ENCODE measurements around the gene TMTC3. TPM values are rescaled to one million over a fixed set of nuclear protein-coding genes. Genes with fewer than 3 reads are reported as not detected.

The TMTC3 gene
- total and polyA plus RNA-seq, 2 of the 4 experiments (the other 2 are of a cell fraction): 3.7 to 44.3 TPM

DNA sequence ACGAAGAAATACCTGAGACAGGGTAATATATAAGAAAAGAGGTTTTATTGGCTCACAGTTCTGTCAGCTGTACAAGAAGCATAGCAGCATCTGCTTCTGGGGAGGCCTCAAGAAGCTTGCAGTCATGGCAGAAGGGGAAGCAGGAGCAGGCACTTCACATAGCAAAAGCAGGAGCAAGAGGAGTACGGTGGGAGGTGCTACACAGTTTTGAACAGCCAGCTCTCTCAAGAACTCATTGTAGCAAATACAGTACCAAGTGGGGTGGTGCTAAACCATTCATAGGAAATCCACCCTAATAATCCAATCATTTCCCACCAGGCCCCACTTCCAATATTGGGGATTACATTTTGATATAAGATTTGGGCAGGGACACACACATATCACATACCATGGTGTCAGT is 8.0 kb downstream of the TMTC3 start:
- Histone ChIP-seq H4K91ac (ENCODE audit: insufficient read depth, low read depth, low read length) (no peak overlapping the region), H4K8ac (ENCODE audit: low read depth in 2 of 2, low read length in 2 of 2) (no peak overlapping the region), H3K4me2 (ENCODE audit: low read depth, low read length) (no peak overlapping the region), H3K18ac (ENCODE audit: low read depth, low read length) (no peak overlapping the region), H3K9ac (ENCODE audit: low read depth, low read length) (no peak overlapping the region), H3K9me1 (ENCODE audit: insufficient read depth, low read length) (no peaks in the 10 kb centered on the region; the same call in 1 of the 2 replicates), H2BK15ac (ENCODE audit: low read depth, low read length) (no peak overlapping the region), H4K5ac (ENCODE audit: low read depth, low read length) (no peak overlapping the region), H2BK120ac (ENCODE audit: low read depth, low read length) (no peak overlapping the region), H2BK5ac (ENCODE audit: low read depth, low read length, poor library complexity, severe bottlenecking) (no peak overlapping the region), H2AK5ac (ENCODE audit: low read depth, low read length) (no peak overlapping the region), H3K9me3 (ENCODE audit: control insufficient read depth, insufficient read depth, low read length) (no peaks in the 10 kb centered on the region), H2AFZ (replicated peaks; ENCODE audit: low read length, poor library complexity) (no peak overlapping the region), H3K27ac (ENCODE audit: insufficient read depth, low read length) (no peak overlapping the region), H3K27me3 (ENCODE audit: control insufficient read depth, insufficient read depth, low read length) (no peaks in the 10 kb centered on the region), H3K79me1 (ENCODE audit: low read depth in 1 of 2, low read length in 2 of 2) (peaks cover 9 to 22% of the 10 kb centered on the region in 2 experiments), H3K56ac (ENCODE audit: extremely low read depth, insufficient read depth, low read length) (no peak overlapping the region), H3K14ac (replicated peaks; ENCODE audit: low read depth, low read length) (no peak overlapping the region), H3K23ac (ENCODE audit: low read depth, low read length) (no peak overlapping the region), H2AK9ac (replicated peaks; ENCODE audit: low read depth, low read length, poor library complexity) (no peak overlapping the region), H3K36me3 (ENCODE audit: control insufficient read depth, insufficient read depth, low read length) (peaks cover 2% of the 10 kb centered on the region; the same call in 1 of the 2 replicates), H4K20me1 (ENCODE audit: insufficient read depth, low read length) (no peaks in the 10 kb centered on the region), H3K4ac (ENCODE audit: low read depth, low read length) (no peak overlapping the region), H3K4me1 (ENCODE audit: control insufficient read depth, insufficient read depth, low read length) (no peaks in the 10 kb centered on the region), H3K4me3 (ENCODE audit: insufficient read depth, low read depth, low read length) (no peak overlapping the region), H2BK20ac (ENCODE audit: low read depth, low read length) (no peak overlapping the region)
- POLR2A ChIA-PET (ENCODE audit: unreplicated experiment): no interaction called here
- dilution Hi-C loops (cut with HindIII; ENCODE audit: low sequenced_read_pairs, unreplicated experiment) (no loop called here), in situ Hi-C loops (cut with MboI; ENCODE audit: low sequenced_read_pairs) (loop anchor here (5.0 kb wide), 1 partner anchor 842 kb away; no protein-coding TSS in a partner anchor), intact Hi-C loops (cut with micrococcal nuclease) (loop anchor here (5.0 kb wide), 1 partner anchor 477 kb away; no protein-coding TSS in a partner anchor)
- no peak for DNase-seq
- BruUV-seq (replicated peaks): no TSS peak
- no peak for ATAC-seq (ENCODE audit: low read depth)
- CTCF ChIA-PET: no interaction called here
- TF ChIP-seq RFX5 (IDR thresholded peaks at IDR 0.05; ENCODE audit: low read depth, low read length) (no peak), CHD1 (IDR thresholded peaks at IDR 0.05; ENCODE audit: low read depth, low read length) (no peak), MAZ (IDR thresholded peaks at IDR 0.05; ENCODE audit: borderline replicate concordance, low read depth, low read length) (no peak), RCOR1 (IDR thresholded peaks at IDR 0.05; ENCODE audit: insufficient replicate concordance, low read length) (no peak), POLR2A (IDR thresholded peaks at IDR 0.05; ENCODE audit: low read depth, low read length) (no peak), BHLHE40 (IDR thresholded peaks at IDR 0.05; ENCODE audit: low read depth, low read length) (no peak), RAD21 (IDR thresholded peaks at IDR 0.05; ENCODE audit: low read length) (no peak)
- TF ChIP-seq, protein P1, sequence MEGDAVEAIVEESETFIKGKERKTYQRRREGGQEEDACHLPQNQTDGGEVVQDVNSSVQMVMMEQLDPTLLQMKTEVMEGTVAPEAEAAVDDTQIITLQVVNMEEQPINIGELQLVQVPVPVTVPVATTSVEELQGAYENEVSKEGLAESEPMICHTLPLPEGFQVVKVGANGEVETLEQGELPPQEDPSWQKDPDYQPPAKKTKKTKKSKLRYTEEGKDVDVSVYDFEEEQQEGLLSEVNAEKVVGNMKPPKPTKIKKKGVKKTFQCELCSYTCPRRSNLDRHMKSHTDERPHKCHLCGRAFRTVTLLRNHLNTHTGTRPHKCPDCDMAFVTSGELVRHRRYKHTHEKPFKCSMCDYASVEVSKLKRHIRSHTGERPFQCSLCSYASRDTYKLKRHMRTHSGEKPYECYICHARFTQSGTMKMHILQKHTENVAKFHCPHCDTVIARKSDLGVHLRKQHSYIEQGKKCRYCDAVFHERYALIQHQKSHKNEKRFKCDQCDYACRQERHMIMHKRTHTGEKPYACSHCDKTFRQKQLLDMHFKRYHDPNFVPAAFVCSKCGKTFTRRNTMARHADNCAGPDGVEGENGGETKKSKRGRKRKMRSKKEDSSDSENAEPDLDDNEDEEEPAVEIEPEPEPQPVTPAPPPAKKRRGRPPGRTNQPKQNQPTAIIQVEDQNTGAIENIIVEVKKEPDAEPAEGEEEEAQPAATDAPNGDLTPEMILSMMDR (conservative IDR thresholded peaks at IDR 0.05; ENCODE audit: low read depth, low read length): no peak
- WGBS, 2 experiments (ENCODE audit: extremely low coverage in 2 of 2, insufficient read length in 1 of 2): no CpG with 5 or more reads among the region's 2 CpGs

Measured in IMR-90 (cell line).